Fibroblast of skin of back (primary cell): ENCODE data around the gene BLM.
A peak's percentile ranks its signal among the peaks of the same experiment; 100 is the strongest.

Experiments
- DNase-seq: peaks from one replicate; pipeline ENCODE4 v3.0.0-alpha.2; 2013

Gene BLM

GRCh38 chr15:90691982-90692773 is 25.0 kb upstream of the BLM start:
- DNase-seq, result no peak

GRCh38 chr15:90694987-90695386 is 22.2 kb upstream of the BLM start:
- no peak for DNase-seq

GRCh38 chr15:90697175-90697574 is 20.0 kb upstream of the BLM start:
- no peak for DNase-seq

GRCh38 chr15:90698629-90699028 is 18.5 kb upstream of the BLM start:
- DNase-seq, result no peak

- no peak for DNase-seq
Observed at GRCh38 chr15:90701048-90701447, 16.1 kb upstream of the BLM start.

GRCh38 chr15:90701880-90702630 is 15.1 kb upstream of the BLM start:
- DNase-seq, result no peak

- DNase-seq, result no peak
Observed at GRCh38 chr15:90703455-90703854, 13.7 kb upstream of the BLM start.

GRCh38 chr15:90705212-90705611 is 11.9 kb upstream of the BLM start:
- no peak for DNase-seq

- peak; percentile 55 for DNase-seq
Observed at GRCh38 chr15:90706394-90707327, 10.5 kb upstream of the BLM start.

- no peak for DNase-seq
Observed at GRCh38 chr15:90707489-90707888, 9.7 kb upstream of the BLM start.

- no peak for DNase-seq
Observed at GRCh38 chr15:90708516-90708915, 8.6 kb upstream of the BLM start.

- no peak for DNase-seq
Observed at GRCh38 chr15:90709278-90709677, 7.9 kb upstream of the BLM start.

- DNase-seq, result peak; percentile 7
Observed at GRCh38 chr15:90710436-90711027, 6.6 kb upstream of the BLM start.

GRCh38 chr15:90711418-90711824 is 5.7 kb upstream of the BLM start:
- no peak for DNase-seq

GRCh38 chr15:90711842-90712241 is 5.3 kb upstream of the BLM start:
- no peak for DNase-seq

- no peak for DNase-seq
Observed at GRCh38 chr15:90713081-90713480, 4.1 kb upstream of the BLM start.

- peak; percentile 6 for DNase-seq
Observed at GRCh38 chr15:90716317-90716975, 700 bp upstream of the BLM start.

GRCh38 chr15:90718232-90718631 is 1.1 kb downstream of the BLM start:
- DNase-seq, result no peak

GRCh38 chr15:90720131-90720530 is 3.0 kb downstream of the BLM start:
- no peak for DNase-seq

- DNase-seq, result no peak
Observed at GRCh38 chr15:90729261-90729660, 12.1 kb downstream of the BLM start.

GRCh38 chr15:90730290-90730689 is 13.1 kb downstream of the BLM start:
- no peak for DNase-seq

- DNase-seq, result no peak
Observed at GRCh38 chr15:90735923-90736322, 18.8 kb downstream of the BLM start.
